Kidney (tissue), 14 donors: ENCODE results near the gene DDIT3. TPM values are rescaled to one million over a fixed set of nuclear protein-coding genes. Genes with fewer than 3 reads are reported as not detected.
A peak's percentile ranks its signal among the peaks of the same experiment; 100 is the strongest.

Experiments
- DNase-seq, 5 donors: peaks; one replicate each; pipeline ENCODE4 v3.0.0-alpha.2; 2013 to 2020
- FAIRE-seq: peaks from 2 replicates; lab custom pipeline; 2012; peaks lifted over from hg19 to GRCh38; lab: Jason Lieb, UNC
- H3K27ac ChIP-seq, 2 donors: one replicate each; pipeline ENCODE4 v1.7.0; 2013; ENCODE audit warnings: low read depth in 2 of 2, low read length in 2 of 2, inconsistent platforms in 1 of 2
- H3K27me3 ChIP-seq: one replicate; pipeline ENCODE4 v1.7.1; 2013; ENCODE audit warnings: low read length, inconsistent platforms; ENCODE audit not compliant: control insufficient read depth, insufficient read depth
- H3K36me3 ChIP-seq, 3 donors: one replicate each; pipeline versions ENCODE4 v1.7.0 to v1.7.1; 2013; ENCODE audit warnings: low read length in 3 of 3, control low read depth in 1 of 3, inconsistent platforms in 1 of 3; ENCODE audit not compliant: insufficient read depth in 3 of 3, control insufficient read depth in 2 of 3
- H3K4me1 ChIP-seq, 3 donors: one replicate each; pipeline versions ENCODE4 v1.7.0 to v1.7.1; 2013; ENCODE audit warnings: low read length in 3 of 3, inconsistent platforms in 1 of 3, low read depth in 1 of 3; ENCODE audit not compliant: control insufficient read depth in 2 of 3, insufficient read depth in 2 of 3
- H3K4me3 ChIP-seq, 3 donors: one replicate each; pipeline versions ENCODE4 v1.7.0 to v1.8.1; 2013; ENCODE audit warnings: low read length in 3 of 3, control low read depth in 1 of 3, inconsistent platforms in 1 of 3
- H3K9ac ChIP-seq, 3 donors: one replicate each; pipeline versions ENCODE4 v1.7.0 to v1.7.1; 2013; ENCODE audit warnings: low read length in 3 of 3, control low read depth in 1 of 3, inconsistent platforms in 1 of 3
- H3K9me3 ChIP-seq, 3 donors: one replicate each; pipeline versions ENCODE4 v1.7.0 to v1.7.1; 2013; ENCODE audit warnings: low read length in 3 of 3, control low read depth in 1 of 3, inconsistent platforms in 1 of 3; ENCODE audit not compliant: control insufficient read depth in 2 of 3, insufficient read depth in 1 of 3
- intact Hi-C: fragments of 100-400 bp; cut with DNase I; formaldehyde crosslinking; loops from one replicate; pipeline ENCODE4 v1.11.1; 2022
- polyA plus RNA-seq: library from polyadenylated mRNA; stranded (reverse); fragments of 350-450 nt; fragmentation: Illumina TruSeq; extraction: RNeasy Lipid Tissue Mini Kit (QIAGEN cat#74804); gene quantifications from one replicate; pipeline ENCODE4 v1.2.3, GENCODE V29; 2014; ENCODE audit warnings: low read depth, low replicate concordance; ENCODE audit not compliant: insufficient read depth
- total RNA-seq: library from RNA; stranded (reverse); fragmentation: NEBNext Ultra II Directional; extraction: Animal tissue kit (Norgen Biotek cat#: 25700); gene quantifications from one replicate; pipeline ENCODE4 v1.2.1, GENCODE V29; 2021
- TF ChIP-seq, protein P1 (sequence below): IDR thresholded peaks from 3 replicates; pipeline ENCODE4 v1.5.1; 2012; ENCODE audit warnings: mild to moderate bottlenecking, moderate library complexity, borderline replicate concordance; ENCODE audit not compliant: insufficient read depth; ENCODE audit errors: extremely low read depth
- donor health status: control.
- donor health status: control.
- donor health status: control.
- donor health status: control.
- donor health status: control.
- donor health status: DM: yes; HTN: yes; CAD: no.
- donor health status: Normal renal cell carcinoma (clear cell type).

DDIT3 gene
- total and polyA plus RNA-seq, 2 donors from 2014 or later = 34.1 to 83.1 TPM

DNA sequence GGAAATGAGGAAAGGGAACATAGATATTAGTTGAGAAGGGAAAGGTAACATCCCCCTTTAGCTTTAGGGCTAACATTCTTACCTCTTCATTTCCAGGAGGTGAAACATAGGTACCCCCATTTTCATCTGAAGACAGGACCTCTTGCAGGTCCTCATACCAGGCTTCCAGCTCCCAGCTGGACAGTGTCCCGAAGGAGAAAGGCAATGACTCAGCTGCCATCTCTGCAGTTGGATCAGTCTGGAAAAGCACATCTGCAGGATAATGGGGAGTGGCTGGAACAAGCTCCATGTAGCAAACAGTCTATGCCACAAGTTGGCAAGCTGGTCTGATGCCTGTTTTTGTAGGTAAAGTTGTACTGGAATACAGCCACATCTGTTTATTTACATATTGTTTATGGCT, 3.1 kb downstream of the DDIT3 start:
- FAIRE-seq (no peak), DNase-seq (no peak)
- H3K4me3 ChIP-seq = peak overlapping the region in 1 of 3 donors; percentile 11
- no peaks in the 10 kb centered on the region for H3K9me3 ChIP-seq
- H3K36me3 ChIP-seq = peaks cover 13 to 49% (median 40%) of the 10 kb centered on the region in 3 donors
- H3K27me3 ChIP-seq = no peaks in the 10 kb centered on the region
- no peak overlapping the region for H3K27ac ChIP-seq
- intact Hi-C loops = no loop called here
- H3K4me1 ChIP-seq = peaks cover 7 to 23% (median 20%) of the 10 kb centered on the region in 3 donors
- H3K9ac ChIP-seq = no peak overlapping the region
- TF ChIP-seq, protein P1, sequence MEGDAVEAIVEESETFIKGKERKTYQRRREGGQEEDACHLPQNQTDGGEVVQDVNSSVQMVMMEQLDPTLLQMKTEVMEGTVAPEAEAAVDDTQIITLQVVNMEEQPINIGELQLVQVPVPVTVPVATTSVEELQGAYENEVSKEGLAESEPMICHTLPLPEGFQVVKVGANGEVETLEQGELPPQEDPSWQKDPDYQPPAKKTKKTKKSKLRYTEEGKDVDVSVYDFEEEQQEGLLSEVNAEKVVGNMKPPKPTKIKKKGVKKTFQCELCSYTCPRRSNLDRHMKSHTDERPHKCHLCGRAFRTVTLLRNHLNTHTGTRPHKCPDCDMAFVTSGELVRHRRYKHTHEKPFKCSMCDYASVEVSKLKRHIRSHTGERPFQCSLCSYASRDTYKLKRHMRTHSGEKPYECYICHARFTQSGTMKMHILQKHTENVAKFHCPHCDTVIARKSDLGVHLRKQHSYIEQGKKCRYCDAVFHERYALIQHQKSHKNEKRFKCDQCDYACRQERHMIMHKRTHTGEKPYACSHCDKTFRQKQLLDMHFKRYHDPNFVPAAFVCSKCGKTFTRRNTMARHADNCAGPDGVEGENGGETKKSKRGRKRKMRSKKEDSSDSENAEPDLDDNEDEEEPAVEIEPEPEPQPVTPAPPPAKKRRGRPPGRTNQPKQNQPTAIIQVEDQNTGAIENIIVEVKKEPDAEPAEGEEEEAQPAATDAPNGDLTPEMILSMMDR = no peak

DNA sequence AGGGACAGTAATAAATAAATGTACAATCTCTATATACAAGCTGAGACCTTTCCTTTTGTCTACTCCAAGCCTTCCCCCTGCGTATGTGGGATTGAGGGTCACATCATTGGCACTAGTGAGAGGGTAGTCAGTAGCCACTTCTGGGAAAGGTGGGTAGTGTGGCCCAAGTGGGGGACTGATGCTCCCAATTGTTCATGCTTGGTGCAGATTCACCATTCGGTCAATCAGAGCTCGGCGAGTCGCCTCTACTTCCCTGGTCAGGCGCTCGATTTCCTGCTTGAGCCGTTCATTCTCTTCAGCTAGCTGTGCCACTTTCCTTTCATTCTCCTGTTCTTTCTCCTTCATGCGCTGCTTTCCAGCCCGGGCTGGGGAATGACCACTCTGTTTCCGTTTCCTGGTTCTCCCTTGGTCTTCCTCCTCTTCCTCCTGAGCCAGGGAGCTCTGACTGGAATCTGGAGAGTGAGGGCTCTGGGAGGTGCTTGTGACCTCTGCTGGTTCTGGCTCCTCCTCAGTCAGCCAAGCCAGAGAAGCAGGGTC, 3.6 kb downstream of the DDIT3 start:
- peaks cover 4 to 19% (median 15%) of the 10 kb centered on the region in 3 donors for H3K4me1 ChIP-seq
- no peak for DNase-seq
- H3K27me3 ChIP-seq = no peaks in the 10 kb centered on the region
- TF ChIP-seq, protein P1 = no peak
- H3K27ac ChIP-seq = no peak overlapping the region
- peak overlapping the region in 1 of 3 donors; percentile 11 for H3K4me3 ChIP-seq
- H3K36me3 ChIP-seq = peaks cover 17 to 54% (median 45%) of the 10 kb centered on the region in 3 donors
- FAIRE-seq = no peak
- intact Hi-C loops = no loop called here
- H3K9ac ChIP-seq = no peak overlapping the region
- H3K9me3 ChIP-seq = no peaks in the 10 kb centered on the region

DNA sequence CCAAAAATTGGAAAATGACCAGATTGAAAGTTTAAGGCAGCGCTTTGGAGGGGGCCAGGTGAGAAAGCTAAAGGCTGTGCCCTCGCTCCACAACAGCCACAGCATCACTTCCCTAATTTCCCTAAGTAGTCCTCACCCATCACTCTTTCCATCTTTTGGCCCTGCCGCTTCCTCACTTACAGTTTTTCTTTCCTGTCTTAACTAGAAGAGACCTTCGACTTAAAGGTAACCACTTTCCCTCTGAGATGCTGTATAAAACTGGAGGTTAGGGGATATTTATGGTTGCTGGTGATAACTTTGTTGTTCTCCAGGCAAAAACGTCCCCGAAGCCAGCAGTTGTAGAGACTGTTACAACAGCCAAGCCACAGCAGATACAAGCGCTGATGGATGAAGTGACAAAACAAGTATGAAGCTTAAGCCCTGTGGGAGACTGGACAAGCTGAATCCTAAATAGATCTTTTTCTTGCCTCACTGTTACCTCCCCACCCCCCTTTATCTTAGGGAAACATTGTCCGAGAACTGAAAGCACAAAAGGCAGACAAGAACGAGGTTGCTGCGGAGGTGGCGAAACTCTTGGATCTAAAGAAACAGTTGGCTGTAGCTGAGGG, 4.3 kb downstream of the DDIT3 start:
- intact Hi-C loops = no loop called here
- H3K4me1 ChIP-seq = peaks cover 4 to 12% (median 9%) of the 10 kb centered on the region in 3 donors
- no peak overlapping the region for H3K9ac ChIP-seq
- no peaks in the 10 kb centered on the region for H3K9me3 ChIP-seq
- peaks cover 19 to 56% (median 45%) of the 10 kb centered on the region in 3 donors for H3K36me3 ChIP-seq
- H3K27ac ChIP-seq = no peak overlapping the region
- DNase-seq = no peak
- H3K27me3 ChIP-seq = no peaks in the 10 kb centered on the region
- no peak overlapping the region for H3K4me3 ChIP-seq
- TF ChIP-seq, protein P1 = no peak
- FAIRE-seq = no peak
